Ishikawa (cell line): ENCODE measurements around the gene SLC1A2.

Source experiments
- CEBPB ChIP-seq: IDR thresholded peaks from 2 replicates; pipeline ENCODE4 v1.6.1; 2012
- CREB1 ChIP-seq: IDR thresholded peaks from 2 replicates; pipeline ENCODE4 v1.6.1; 2012; ENCODE audit warnings: low read depth
- EP300 ChIP-seq: IDR thresholded peaks from 2 replicates; pipeline ENCODE4 v1.6.1; 2012; ENCODE audit warnings: borderline replicate concordance
- FOXM1 ChIP-seq: IDR thresholded peaks from 2 replicates; pipeline ENCODE4 v1.6.1; 2012; ENCODE audit warnings: low read depth, borderline replicate concordance
- RAD21 ChIP-seq: IDR thresholded peaks from 2 replicates; pipeline ENCODE4 v1.6.1; 2012; ENCODE audit warnings: low read depth
- TEAD4 ChIP-seq: IDR thresholded peaks from 2 replicates; pipeline ENCODE4 v1.6.1; 2012
- ZBTB7A ChIP-seq: IDR thresholded peaks from 2 replicates; pipeline ENCODE4 v1.6.1; 2012; ENCODE audit warnings: low read depth
- TF ChIP-seq, protein P1 (sequence below): IDR thresholded peaks from 2 replicates; pipeline ENCODE4 v1.6.1; 2012; ENCODE audit warnings: low read depth, mild to moderate bottlenecking
- TF ChIP-seq, protein P2 (sequence below): IDR thresholded peaks from 2 replicates; pipeline ENCODE4 v1.6.1; 2012
- TF ChIP-seq, protein P3 (sequence below): IDR thresholded peaks from 2 replicates; pipeline ENCODE4 v1.6.1; 2012

DNA sequence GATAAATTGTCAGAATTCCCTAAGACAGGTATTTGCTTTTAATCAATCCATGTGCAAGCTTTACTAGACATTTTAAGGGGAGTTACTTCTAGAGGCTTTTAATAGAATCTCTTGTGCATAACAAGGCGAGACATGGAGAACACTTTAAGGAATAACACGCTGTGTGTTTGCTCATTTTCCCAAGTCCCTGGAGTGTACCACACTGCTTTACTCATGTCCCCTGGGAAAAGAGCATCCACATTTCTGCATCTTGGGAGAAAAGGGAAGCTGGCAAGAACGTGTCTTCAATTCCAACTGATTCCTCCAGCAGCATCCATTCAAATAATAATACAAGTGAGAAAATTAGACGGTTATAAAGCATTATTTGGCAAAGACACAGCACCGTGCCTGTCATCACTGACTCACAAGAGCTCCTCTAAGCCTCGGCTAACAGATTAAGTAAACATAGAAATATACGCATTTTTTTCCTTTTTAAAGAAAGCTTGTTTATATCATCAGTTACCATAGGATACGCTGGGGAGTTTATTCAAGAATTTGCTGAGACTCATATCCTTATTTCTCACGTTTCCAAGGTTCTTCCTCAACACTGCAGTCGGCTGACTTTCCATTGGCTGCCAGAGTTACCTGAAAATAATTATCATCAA lies 158.9 kb downstream of the SLC1A2 start:
- TF ChIP-seq, protein P1, sequence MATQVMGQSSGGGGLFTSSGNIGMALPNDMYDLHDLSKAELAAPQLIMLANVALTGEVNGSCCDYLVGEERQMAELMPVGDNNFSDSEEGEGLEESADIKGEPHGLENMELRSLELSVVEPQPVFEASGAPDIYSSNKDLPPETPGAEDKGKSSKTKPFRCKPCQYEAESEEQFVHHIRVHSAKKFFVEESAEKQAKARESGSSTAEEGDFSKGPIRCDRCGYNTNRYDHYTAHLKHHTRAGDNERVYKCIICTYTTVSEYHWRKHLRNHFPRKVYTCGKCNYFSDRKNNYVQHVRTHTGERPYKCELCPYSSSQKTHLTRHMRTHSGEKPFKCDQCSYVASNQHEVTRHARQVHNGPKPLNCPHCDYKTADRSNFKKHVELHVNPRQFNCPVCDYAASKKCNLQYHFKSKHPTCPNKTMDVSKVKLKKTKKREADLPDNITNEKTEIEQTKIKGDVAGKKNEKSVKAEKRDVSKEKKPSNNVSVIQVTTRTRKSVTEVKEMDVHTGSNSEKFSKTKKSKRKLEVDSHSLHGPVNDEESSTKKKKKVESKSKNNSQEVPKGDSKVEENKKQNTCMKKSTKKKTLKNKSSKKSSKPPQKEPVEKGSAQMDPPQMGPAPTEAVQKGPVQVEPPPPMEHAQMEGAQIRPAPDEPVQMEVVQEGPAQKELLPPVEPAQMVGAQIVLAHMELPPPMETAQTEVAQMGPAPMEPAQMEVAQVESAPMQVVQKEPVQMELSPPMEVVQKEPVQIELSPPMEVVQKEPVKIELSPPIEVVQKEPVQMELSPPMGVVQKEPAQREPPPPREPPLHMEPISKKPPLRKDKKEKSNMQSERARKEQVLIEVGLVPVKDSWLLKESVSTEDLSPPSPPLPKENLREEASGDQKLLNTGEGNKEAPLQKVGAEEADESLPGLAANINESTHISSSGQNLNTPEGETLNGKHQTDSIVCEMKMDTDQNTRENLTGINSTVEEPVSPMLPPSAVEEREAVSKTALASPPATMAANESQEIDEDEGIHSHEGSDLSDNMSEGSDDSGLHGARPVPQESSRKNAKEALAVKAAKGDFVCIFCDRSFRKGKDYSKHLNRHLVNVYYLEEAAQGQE: no peak
- TF ChIP-seq CEBPB (no peak), EP300 (no peak), ZBTB7A (no peak), CREB1 (no peak), RAD21 (no peak), FOXM1 (no peak), TEAD4 (no peak)
- TF ChIP-seq, protein P2, sequence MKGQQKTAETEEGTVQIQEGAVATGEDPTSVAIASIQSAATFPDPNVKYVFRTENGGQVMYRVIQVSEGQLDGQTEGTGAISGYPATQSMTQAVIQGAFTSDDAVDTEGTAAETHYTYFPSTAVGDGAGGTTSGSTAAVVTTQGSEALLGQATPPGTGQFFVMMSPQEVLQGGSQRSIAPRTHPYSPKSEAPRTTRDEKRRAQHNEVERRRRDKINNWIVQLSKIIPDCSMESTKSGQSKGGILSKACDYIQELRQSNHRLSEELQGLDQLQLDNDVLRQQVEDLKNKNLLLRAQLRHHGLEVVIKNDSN: no peak
- TF ChIP-seq, protein P3, sequence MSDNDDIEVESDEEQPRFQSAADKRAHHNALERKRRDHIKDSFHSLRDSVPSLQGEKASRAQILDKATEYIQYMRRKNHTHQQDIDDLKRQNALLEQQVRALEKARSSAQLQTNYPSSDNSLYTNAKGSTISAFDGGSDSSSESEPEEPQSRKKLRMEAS: no peak
